GM21576 (cell line): ENCODE data around the gene GABPB2.
A peak's percentile ranks its signal among the peaks of the same experiment; 100 is the strongest.

Source experiments
- ATAC-seq: cut with Tn5 transposase; IDR thresholded peaks from one replicate; pipeline ENCODE4 v1.9.1; 2021; ENCODE audit warnings: mild to moderate bottlenecking, moderate library complexity; ENCODE audit not compliant: unreplicated experiment

GABPB2 gene

GRCh38 chr1:151070474-151071276 is at the start of gene GABPB2:
GABPB2 (plus strand) TSS chr1:151070761; CDS start chr1:151088190, 17,429 bp downstream.
- peak; percentile 58 for ATAC-seq

- ATAC-seq: no peak
Measured at GRCh38 chr1:151024540-151025146, 45.9 kb upstream of the GABPB2 start.

- no peak for ATAC-seq
Measured at GRCh38 chr1:151026460-151026859, 44.1 kb upstream of the GABPB2 start.

- no peak for ATAC-seq
Measured at GRCh38 chr1:151032164-151032563, 38.4 kb upstream of the GABPB2 start.

GRCh38 chr1:151035167-151035566 is 35.4 kb upstream of the GABPB2 start:
- no peak for ATAC-seq

GRCh38 chr1:151036356-151036755 is 34.2 kb upstream of the GABPB2 start, which contains the start of gene BNIPL:
BNIPL (plus strand) TSS chr1:151036586; CDS start chr1:151036726, 140 bp downstream.
- ATAC-seq: no peak

- ATAC-seq: no peak
Measured at GRCh38 chr1:151037032-151037431, 33.5 kb upstream of the GABPB2 start.

- ATAC-seq: no peak
Measured at GRCh38 chr1:151039521-151039920, 31.0 kb upstream of the GABPB2 start.

- ATAC-seq: no peak
Measured at GRCh38 chr1:151043163-151043562, 27.4 kb upstream of the GABPB2 start.

- peak; percentile 48 for ATAC-seq
Measured at GRCh38 chr1:151047591-151047924, 23.0 kb upstream of the GABPB2 start, which contains the start of gene C1orf56. C1orf56 (plus strand) TSS chr1:151047751; CDS start chr1:151047848, 97 bp downstream.

GRCh38 chr1:151047925-151048644 is 22.5 kb upstream of the GABPB2 start:
- peak; percentile 52 for ATAC-seq

- no peak for ATAC-seq
Measured at GRCh38 chr1:151048645-151049032, 21.9 kb upstream of the GABPB2 start.

GRCh38 chr1:151049458-151049857 is 21.1 kb upstream of the GABPB2 start:
- ATAC-seq: no peak

GRCh38 chr1:151050051-151050688 is 20.4 kb upstream of the GABPB2 start:
- ATAC-seq: no peak

- no peak for ATAC-seq
Measured at GRCh38 chr1:151051356-151052009, 19.1 kb upstream of the GABPB2 start.

GRCh38 chr1:151054971-151055547 is 15.5 kb upstream of the GABPB2 start:
- ATAC-seq: no peak

GRCh38 chr1:151055581-151055980 is 15.0 kb upstream of the GABPB2 start:
- no peak for ATAC-seq

- ATAC-seq: no peak
Measured at GRCh38 chr1:151056149-151056548, 14.4 kb upstream of the GABPB2 start.

GRCh38 chr1:151058692-151059091 is 11.9 kb upstream of the GABPB2 start:
- ATAC-seq: no peak
